ENCODE measurements around the gene CD19.
"Not testable (repeated sequence)": the region's sequence is repeated elsewhere in the genome, so short reads cannot be mapped to it uniquely, and the experiment has no call there.

CD19 gene

GRCh38 chr16:28931801-28932225 lies at the start of gene CD19:
CD19 (plus strand) TSS chr16:28931971; CDS start chr16:28932001, 30 bp downstream.
- DNase-seq = no peak

- no peak for DNase-seq
Measured at GRCh38 chr16:28882551-28883160, 49.1 kb upstream of the CD19 start.

GRCh38 chr16:28883221-28883996 lies 48.4 kb upstream of the CD19 start:
- DNase-seq = no peak

DNA sequence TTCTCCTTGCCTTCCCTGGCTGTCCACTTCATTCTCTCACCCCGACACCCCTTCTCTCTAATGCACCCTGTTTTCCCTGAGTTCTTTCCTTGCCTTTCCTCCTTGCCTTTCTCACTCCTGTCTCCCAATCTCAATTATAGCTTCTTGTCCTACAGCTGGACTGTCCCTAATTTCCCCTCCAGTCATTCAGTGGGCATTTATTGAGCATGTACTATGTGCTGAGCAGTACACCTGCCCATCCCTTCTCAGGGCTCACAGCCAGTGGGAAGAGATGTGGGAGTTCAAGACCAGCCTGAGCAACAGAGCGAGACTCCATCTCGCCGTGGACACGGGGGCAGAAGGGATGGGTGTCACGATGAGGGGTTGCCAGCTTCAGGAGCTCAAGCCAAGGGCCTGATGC lies 47.7 kb upstream of the CD19 start:
- no peak for DNase-seq

DNA sequence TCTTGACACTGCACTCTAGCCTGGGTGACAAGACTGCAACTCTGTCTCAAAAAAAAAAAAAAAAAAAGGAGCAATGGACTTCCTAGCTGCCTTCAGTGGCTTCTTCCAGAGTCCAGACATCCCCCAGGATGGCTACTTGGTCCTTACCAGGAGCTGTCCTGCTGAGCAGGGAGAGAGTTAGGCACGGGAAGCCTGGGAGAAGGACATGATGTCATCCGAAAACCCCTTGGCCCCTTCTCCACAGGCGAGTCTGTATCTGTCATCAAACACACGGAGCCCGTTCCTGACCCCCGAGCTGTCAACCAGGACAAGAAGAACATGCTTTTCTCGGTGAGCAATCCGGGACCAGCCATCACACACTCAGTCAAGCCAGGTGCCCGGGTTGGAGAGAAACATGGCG lies 44.8 kb upstream of the CD19 start:
- DNase-seq = no peak

GRCh38 chr16:28890355-28890754 lies 41.4 kb upstream of the CD19 start:
- DNase-seq = not testable (repeated sequence)

DNA sequence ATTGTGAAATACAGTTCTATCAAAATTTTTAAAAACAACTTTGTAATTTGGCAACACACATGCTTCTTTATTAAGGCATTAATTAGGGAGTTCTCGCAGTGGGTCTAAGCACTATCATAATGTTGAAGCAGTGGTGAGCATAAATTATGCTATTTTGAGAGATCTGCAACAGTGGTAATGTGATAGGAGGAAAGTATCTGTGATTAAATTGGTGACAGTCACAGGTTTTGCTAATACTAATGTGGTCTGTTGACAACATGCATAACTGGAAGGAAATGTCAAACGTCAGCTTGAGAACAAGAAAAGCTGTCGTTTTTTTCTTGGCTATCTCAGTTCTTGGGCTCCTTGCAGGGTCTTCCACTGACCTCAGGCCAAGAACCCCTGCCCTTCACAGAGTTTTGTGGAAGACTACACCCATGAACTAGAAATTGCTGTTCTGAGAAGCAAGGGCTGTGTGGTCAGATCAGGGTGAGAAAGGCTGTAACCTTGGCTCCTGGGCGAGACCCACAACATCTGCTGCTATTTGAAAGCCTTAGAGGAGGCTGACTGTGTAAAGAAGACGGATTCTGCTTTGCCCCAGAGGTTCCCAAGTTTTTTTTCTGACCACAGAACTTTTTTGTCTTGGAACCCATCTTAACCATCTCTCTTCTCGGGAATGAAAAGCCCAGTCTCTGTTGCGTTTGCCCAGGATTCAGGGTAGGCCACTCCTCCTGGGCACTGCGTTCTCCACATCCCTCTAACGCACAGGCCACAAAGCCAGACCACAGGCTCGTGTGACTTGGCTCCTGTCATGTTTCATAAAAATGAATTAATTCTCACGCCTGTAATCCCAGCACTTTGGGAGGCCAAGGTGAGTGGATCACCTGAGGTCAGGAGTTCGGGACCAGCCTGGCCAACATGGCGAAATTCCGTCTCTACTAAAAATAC lies 39.5 kb upstream of the CD19 start:
- no peak for DNase-seq

GRCh38 chr16:28893291-28893690 lies 38.5 kb upstream of the CD19 start:
- no peak for DNase-seq

DNA sequence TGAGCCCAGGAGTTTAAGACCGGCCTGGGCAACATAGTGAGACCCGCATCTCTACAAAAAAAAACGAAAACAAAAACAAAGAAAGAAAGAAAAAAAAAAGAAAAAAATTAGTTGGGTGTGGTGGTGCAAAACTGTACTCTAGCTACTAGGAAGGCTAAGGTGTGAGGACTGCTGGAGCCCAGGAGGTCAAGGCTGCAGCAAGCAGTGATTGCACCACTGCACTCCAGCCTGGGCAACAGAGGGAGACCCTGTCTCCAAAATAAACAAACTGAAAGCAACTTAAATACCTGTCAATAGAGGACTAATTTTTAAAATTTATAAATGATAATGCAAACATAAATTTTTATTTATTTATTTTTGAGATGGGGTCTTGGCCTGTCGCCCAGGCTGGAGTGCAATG lies 36.2 kb upstream of the CD19 start:
- DNase-seq = no peak

- DNase-seq = peak; percentile 73
Measured at GRCh38 chr16:28897826-28898225, 33.9 kb upstream of the CD19 start.

GRCh38 chr16:28898266-28898665 lies 33.5 kb upstream of the CD19 start:
- peak; percentile 87 for DNase-seq

DNA sequence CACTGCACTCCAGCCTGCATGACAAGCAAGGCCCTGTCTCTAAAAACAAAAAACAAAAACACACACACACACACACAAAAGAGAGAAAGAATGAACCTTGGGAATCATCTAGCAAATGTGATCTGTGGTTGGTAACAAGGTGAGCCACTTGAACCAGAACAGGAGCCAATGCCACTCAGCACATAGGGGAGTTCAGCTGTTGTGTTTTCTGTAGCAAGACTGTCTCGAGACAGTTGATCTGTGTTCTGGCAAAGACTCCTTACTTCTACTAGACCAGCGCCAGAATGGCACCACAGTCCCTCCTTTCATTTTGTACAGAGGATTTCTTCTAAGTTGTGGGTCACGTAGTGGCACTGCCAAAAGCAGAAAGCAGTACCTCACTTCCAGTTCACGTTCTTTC lies 32.8 kb upstream of the CD19 start:
- DNase-seq = no peak

DNA sequence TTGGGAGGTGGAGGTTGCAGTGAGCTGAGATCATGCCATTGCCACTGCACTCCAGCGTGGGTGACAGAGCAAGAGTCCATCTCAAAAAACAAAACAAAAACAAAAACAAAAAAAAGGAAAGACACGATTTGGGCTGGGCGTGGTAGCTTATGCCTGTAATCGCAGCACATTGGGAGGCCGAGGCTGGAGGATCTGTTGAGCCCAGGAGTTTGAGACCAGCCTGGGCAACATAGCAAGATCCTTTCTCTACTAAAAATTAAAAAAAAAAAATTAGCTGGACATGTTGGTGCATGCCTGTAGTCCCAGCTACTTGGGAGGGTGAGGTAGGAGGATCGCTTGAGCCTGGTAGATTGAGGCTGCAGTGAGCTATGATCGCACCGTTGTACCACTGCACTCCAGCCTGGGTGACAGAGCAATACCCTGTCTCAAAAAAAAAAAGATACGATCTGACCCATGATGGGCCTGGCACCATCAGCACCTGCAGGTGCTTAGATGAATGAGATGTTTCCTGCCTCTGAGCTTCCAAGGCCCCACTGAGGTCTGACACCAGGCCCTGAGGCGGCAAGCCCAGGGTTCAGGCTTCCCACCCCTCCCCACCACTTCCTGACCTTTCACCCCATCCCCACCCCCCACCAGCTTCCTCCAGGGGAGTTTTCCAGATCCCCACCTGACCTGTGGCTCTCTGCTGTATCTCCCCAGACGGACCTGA lies 31.7 kb upstream of the CD19 start:
- DNase-seq = no peak

DNA sequence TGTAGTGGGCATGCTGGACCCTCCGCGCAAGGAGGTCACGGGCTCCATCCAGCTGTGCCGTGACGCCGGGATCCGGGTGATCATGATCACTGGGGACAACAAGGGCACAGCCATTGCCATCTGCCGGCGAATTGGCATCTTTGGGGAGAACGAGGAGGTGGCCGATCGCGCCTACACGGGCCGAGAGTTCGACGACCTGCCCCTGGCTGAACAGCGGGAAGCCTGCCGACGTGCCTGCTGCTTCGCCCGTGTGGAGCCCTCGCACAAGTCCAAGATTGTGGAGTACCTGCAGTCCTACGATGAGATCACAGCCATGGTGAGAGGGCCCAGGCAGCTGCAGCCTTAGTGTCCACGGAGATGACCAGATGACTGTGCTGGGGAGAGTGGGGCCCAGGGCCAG lies 31.2 kb upstream of the CD19 start:
- DNase-seq = no peak

DNA sequence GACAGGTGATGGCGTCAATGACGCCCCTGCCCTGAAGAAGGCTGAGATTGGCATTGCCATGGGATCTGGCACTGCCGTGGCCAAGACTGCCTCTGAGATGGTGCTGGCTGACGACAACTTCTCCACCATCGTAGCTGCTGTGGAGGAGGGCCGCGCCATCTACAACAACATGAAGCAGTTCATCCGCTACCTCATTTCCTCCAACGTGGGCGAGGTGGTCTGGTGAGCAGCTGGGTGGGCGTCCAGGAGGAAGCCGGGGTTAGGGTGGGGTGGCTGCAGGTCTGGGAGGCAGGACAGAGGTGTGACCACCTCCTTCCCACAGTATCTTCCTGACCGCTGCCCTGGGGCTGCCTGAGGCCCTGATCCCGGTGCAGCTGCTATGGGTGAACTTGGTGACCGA lies 29.9 kb upstream of the CD19 start:
- DNase-seq = no peak

- DNase-seq = no peak
Measured at GRCh38 chr16:28902909-28903308, 28.9 kb upstream of the CD19 start.

- no peak for DNase-seq
Measured at GRCh38 chr16:28903344-28904042, 28.3 kb upstream of the CD19 start.

DNA sequence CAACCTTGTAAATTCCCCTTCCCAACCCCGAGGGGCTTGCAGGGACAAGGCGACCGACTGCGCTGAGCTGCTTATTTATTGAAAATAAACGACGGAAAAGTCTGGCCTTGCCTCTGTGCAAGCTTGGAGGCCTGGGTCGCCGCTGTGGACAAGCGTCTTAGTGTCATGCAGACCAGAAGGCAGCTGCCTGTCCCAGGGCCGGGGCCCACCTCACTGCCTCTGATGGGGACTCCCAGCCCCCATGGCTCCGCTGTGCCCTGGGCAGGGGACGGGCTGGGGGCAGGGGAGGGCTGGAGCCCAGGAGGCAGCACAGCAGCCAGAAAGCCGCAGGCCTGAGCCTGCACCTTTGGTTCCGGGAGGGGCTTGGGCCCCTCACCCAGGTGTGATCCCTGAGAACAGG lies 27.4 kb upstream of the CD19 start:
- no peak for DNase-seq

- no peak for DNase-seq
Measured at GRCh38 chr16:28904828-28905227, 26.9 kb upstream of the CD19 start.

- peak; percentile 51 for DNase-seq
Measured at GRCh38 chr16:28905229-28905754, 26.5 kb upstream of the CD19 start.

- peak; percentile 52 for DNase-seq
Measured at GRCh38 chr16:28905800-28906372, 25.9 kb upstream of the CD19 start.

All from islet precursor cell (in vitro differentiated cells).